Lower leg skin (tissue), 3 donors: ENCODE data around the gene CPSF3.

Source experiments
- CTCF ChIP-seq, 3 donors: fragments of 450-650 bp; IDR thresholded peaks; one replicate each; pipeline ENCODE4 v1.5.1; 2016; ENCODE audit warnings: antibody characterized with exemption in 3 of 3, mild to moderate bottlenecking in 3 of 3, moderate library complexity in 2 of 3
- POLR2A ChIP-seq, 2 donors: fragments of 450-650 bp; IDR thresholded peaks; one replicate each; pipeline ENCODE4 v1.6.1; 2016 to 2017; ENCODE audit warnings: antibody characterized with exemption in 2 of 2, mild to moderate bottlenecking in 1 of 2, moderate library complexity in 1 of 2

DNA sequence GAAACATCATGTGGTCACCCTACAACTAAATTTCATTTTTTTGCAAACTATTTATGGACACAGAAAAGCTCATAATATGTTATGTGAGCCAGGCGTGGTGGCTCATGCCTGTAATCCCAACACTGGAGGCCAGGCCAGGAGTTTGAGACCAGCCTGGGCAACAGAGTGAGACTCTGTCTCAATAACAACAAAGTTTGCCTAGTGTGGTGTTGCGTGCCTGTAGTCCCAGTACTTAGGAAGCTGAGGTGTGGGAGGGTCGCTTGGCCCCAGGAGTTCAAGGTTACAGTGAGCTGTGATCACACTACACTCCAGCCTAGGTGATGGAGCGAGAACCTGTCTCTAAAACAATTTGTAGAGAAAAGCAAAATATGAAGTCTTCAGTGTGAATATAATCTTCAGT lies 56.7 kb downstream of the CPSF3 start:
- TF ChIP-seq POLR2A (IDR thresholded peaks at IDR 0.05) (no peak), CTCF (IDR thresholded peaks at IDR 0.05) (no peak)
